TTC549 (cell line): ENCODE measurements around the gene DGCR2.

Experiments used
- FAIRE-seq: peaks from 2 replicates; lab custom pipeline; 2012; peaks lifted over from hg19 to GRCh38; lab: Jason Lieb, UNC

DGCR2 gene

GRCh38 chr22:19126309-19127273 is 4.4 kb upstream of the DGCR2 start:
- no peak for FAIRE-seq

GRCh38 chr22:19125474-19126308 is 3.5 kb upstream of the DGCR2 start:
- FAIRE-seq, result no peak

- FAIRE-seq, result no peak
Observed at GRCh38 chr22:19125011-19125410, 2.8 kb upstream of the DGCR2 start.

- FAIRE-seq, result no peak
Observed at GRCh38 chr22:19124377-19124776, 2.2 kb upstream of the DGCR2 start.

- no peak for FAIRE-seq
Observed at GRCh38 chr22:19123936-19124335, 1.7 kb upstream of the DGCR2 start.

- FAIRE-seq, result no peak
Observed at GRCh38 chr22:19122752-19123492, 710 bp upstream of the DGCR2 start.

GRCh38 chr22:19121631-19122142 is 525 bp downstream of the DGCR2 start:
- FAIRE-seq, result no peak

- FAIRE-seq, result no peak
Observed at GRCh38 chr22:19120829-19121630, 1.2 kb downstream of the DGCR2 start.

GRCh38 chr22:19119949-19120348 is 2.3 kb downstream of the DGCR2 start:
- no peak for FAIRE-seq

GRCh38 chr22:19118329-19118880 is 3.8 kb downstream of the DGCR2 start:
- FAIRE-seq, result no peak

GRCh38 chr22:19117111-19117512 is 5.1 kb downstream of the DGCR2 start:
- FAIRE-seq, result no peak

GRCh38 chr22:19115628-19116027 is 6.6 kb downstream of the DGCR2 start:
- no peak for FAIRE-seq

GRCh38 chr22:19114984-19115552 is 7.1 kb downstream of the DGCR2 start:
- no peak for FAIRE-seq

GRCh38 chr22:19113429-19113828 is 8.8 kb downstream of the DGCR2 start:
- FAIRE-seq, result no peak

- no peak for FAIRE-seq
Observed at GRCh38 chr22:19111584-19111983, 10.6 kb downstream of the DGCR2 start.

- no peak for FAIRE-seq
Observed at GRCh38 chr22:19111140-19111539, 11.1 kb downstream of the DGCR2 start.

GRCh38 chr22:19110646-19111045 is 11.6 kb downstream of the DGCR2 start:
- FAIRE-seq, result no peak

GRCh38 chr22:19110064-19110458 is 12.2 kb downstream of the DGCR2 start:
- FAIRE-seq, result no peak

- no peak for FAIRE-seq
Observed at GRCh38 chr22:19109198-19110063, 12.8 kb downstream of the DGCR2 start.

GRCh38 chr22:19108807-19109197 is 13.4 kb downstream of the DGCR2 start:
- no peak for FAIRE-seq
